H9 (cell line): ENCODE results near the gene GPHN. TPM values are rescaled to one million over a fixed set of nuclear protein-coding genes. Genes with fewer than 3 reads are reported as not detected.

Experiments
- DNase-seq: peaks from one replicate; pipeline ENCODE4 v3.0.0-alpha.2; 2017
- H2AFZ ChIP-seq: one replicate; pipeline ENCODE4 v1.6.1; 2013; ENCODE audit warnings: mild to moderate bottlenecking, low read length, control low read depth, moderate library complexity
- H2AK5ac ChIP-seq: 2 replicates; pipeline ENCODE4 v1.6.1; 2013; ENCODE audit warnings: low read length, control low read depth, mixed read lengths; ENCODE audit not compliant: insufficient read length
- H2BK120ac ChIP-seq: one replicate; pipeline ENCODE4 v1.6.1; 2013; ENCODE audit warnings: low read depth, mild to moderate bottlenecking, low read length, control low read depth, inconsistent platforms; ENCODE audit not compliant: poor library complexity, severe bottlenecking
- H2BK12ac ChIP-seq: 2 replicates; pipeline ENCODE4 v1.6.1; 2013; ENCODE audit warnings: low read length, control low read depth, mixed read lengths, low read depth; ENCODE audit not compliant: insufficient read length
- H2BK15ac ChIP-seq: 2 replicates; pipeline ENCODE4 v1.6.1; 2013; ENCODE audit warnings: low read depth, low read length, control low read depth
- H2BK20ac ChIP-seq: one replicate; pipeline ENCODE4 v1.6.1; 2013; ENCODE audit warnings: low read depth, mild to moderate bottlenecking, low read length, control low read depth, inconsistent platforms; ENCODE audit not compliant: poor library complexity, severe bottlenecking
- H2BK5ac ChIP-seq: 2 replicates; pipeline ENCODE4 v1.6.1; 2013; ENCODE audit warnings: low read length, control low read depth, mixed read lengths; ENCODE audit not compliant: insufficient read length
- H3K14ac ChIP-seq: 2 replicates; pipeline ENCODE4 v1.6.1; 2013; ENCODE audit warnings: low read length, control low read depth; ENCODE audit not compliant: insufficient read depth
- H3K18ac ChIP-seq: 2 replicates; pipeline ENCODE4 v1.6.1; 2013; ENCODE audit warnings: low read depth, mild to moderate bottlenecking, mixed read lengths, low read length, control low read depth; ENCODE audit not compliant: insufficient read length
- H3K23ac ChIP-seq: 2 replicates; pipeline ENCODE4 v1.6.1; 2013; ENCODE audit warnings: low read length, control low read depth, mixed read lengths, low read depth; ENCODE audit not compliant: insufficient read length
- H3K23me2 ChIP-seq: 2 replicates; pipeline ENCODE4 v1.6.1; 2013; ENCODE audit warnings: low read depth, mild to moderate bottlenecking, mixed read lengths, low read length, control low read depth; ENCODE audit not compliant: insufficient read length, poor library complexity, severe bottlenecking
- H3K27ac ChIP-seq: 2 replicates; pipeline ENCODE4 v1.5.1; 2013; ENCODE audit warnings: low read length, control low read depth, mixed read lengths, low read depth; ENCODE audit not compliant: insufficient read length
- H3K27me3 ChIP-seq: 2 replicates; pipeline ENCODE4 v1.6.1; 2013; ENCODE audit warnings: low read length, control low read depth, inconsistent platforms; ENCODE audit not compliant: insufficient read depth
- H3K4ac ChIP-seq: 2 replicates; pipeline ENCODE4 v1.6.1; 2013; ENCODE audit warnings: low read depth, mild to moderate bottlenecking, control low read depth, inconsistent platforms, low read length, moderate library complexity
- H3K4me1 ChIP-seq: 2 replicates; pipeline ENCODE4 v1.6.1; 2013; ENCODE audit warnings: low read length, control low read depth, inconsistent platforms; ENCODE audit not compliant: insufficient read depth
- H3K4me2 ChIP-seq: 2 replicates; pipeline ENCODE4 v1.6.1; 2013; ENCODE audit warnings: low read length, control low read depth, mixed read lengths; ENCODE audit not compliant: insufficient read length, insufficient read depth
- H3K56ac ChIP-seq: 2 replicates; pipeline ENCODE4 v1.6.1; 2013; ENCODE audit warnings: low read depth, mild to moderate bottlenecking, mixed read lengths, low read length, control low read depth; ENCODE audit not compliant: insufficient read length
- H3K79me1 ChIP-seq: 2 replicates; pipeline ENCODE4 v1.6.1; 2013; ENCODE audit warnings: low read depth, mild to moderate bottlenecking, moderate library complexity, low read length, control low read depth, inconsistent platforms; ENCODE audit not compliant: insufficient read depth, poor library complexity, severe bottlenecking
- H3K79me2 ChIP-seq: 2 replicates; pipeline ENCODE4 v1.6.1; 2013; ENCODE audit warnings: low read length, control low read depth, inconsistent platforms; ENCODE audit not compliant: insufficient read depth
- H3K9ac ChIP-seq: 2 replicates; pipeline ENCODE4 v1.6.1; 2013; ENCODE audit warnings: low read length, control low read depth, mixed read lengths; ENCODE audit not compliant: insufficient read length; ENCODE audit errors: extremely low read depth
- H3K9me3 ChIP-seq: one replicate; pipeline ENCODE4 v1.6.1; 2013; ENCODE audit warnings: low read depth, low read length, inconsistent platforms; ENCODE audit not compliant: control insufficient read depth
- H3T11ph ChIP-seq: one replicate; pipeline ENCODE4 v1.6.1; 2013; ENCODE audit warnings: mild to moderate bottlenecking, low read length, control low read depth, inconsistent platforms
- H4K20me1 ChIP-seq: one replicate; pipeline ENCODE4 v1.6.1; 2013; ENCODE audit not compliant: control insufficient read depth, insufficient read length, insufficient read depth
- H4K5ac ChIP-seq: 2 replicates; pipeline ENCODE4 v1.6.1; 2013; ENCODE audit warnings: low read depth, mild to moderate bottlenecking, mixed read lengths, low read length, control low read depth; ENCODE audit not compliant: insufficient read length
- H4K8ac ChIP-seq: replicated peaks from 2 replicates; pipeline ENCODE4 v1.6.1; 2013; ENCODE audit warnings: low read length, control low read depth, mixed read lengths, low read depth; ENCODE audit not compliant: insufficient read length
- H4K91ac ChIP-seq: 2 replicates; pipeline ENCODE4 v1.6.1; 2013; ENCODE audit warnings: low read depth, mild to moderate bottlenecking, moderate library complexity, mixed read lengths, low read length, control low read depth; ENCODE audit not compliant: insufficient read length
- H3K27ac Mint-ChIP-seq, 3 experiments: 2 replicates in 2 of 3; 3 replicates in 1 of 3; pipeline ENCODE4 v1.8.0; 2020 to 2021; ENCODE audit warnings: mixed read lengths in 3 of 3, mild to moderate bottlenecking in 1 of 3, moderate library complexity in 1 of 3
- H3K27me3 Mint-ChIP-seq: 2 replicates; pipeline ENCODE4 v1.8.0; 2021; ENCODE audit warnings: low read depth, mild to moderate bottlenecking, moderate library complexity, mixed read lengths
- H3K36me3 Mint-ChIP-seq, 3 experiments: 2 replicates in 2 of 3; 3 replicates in 1 of 3; pipeline ENCODE4 v1.8.0; 2020 to 2021; ENCODE audit warnings: low read depth in 3 of 3, mixed read lengths in 3 of 3; ENCODE audit not compliant: insufficient read depth in 1 of 3
- H3K4me1 Mint-ChIP-seq, 2 experiments: 2 replicates each; pipeline ENCODE4 v1.8.0; 2020; ENCODE audit warnings: mixed read lengths in 2 of 2
- H3K4me3 Mint-ChIP-seq, 2 experiments: 2 replicates in 1 of 2; 3 replicates in 1 of 2; pipeline ENCODE4 v1.8.0; 2020 to 2021; ENCODE audit warnings: mild to moderate bottlenecking in 2 of 2, mixed read lengths in 2 of 2, moderate library complexity in 1 of 2
- H3K9me3 Mint-ChIP-seq, 2 experiments: 2 replicates in 1 of 2; 3 replicates in 1 of 2; pipeline ENCODE4 v1.8.0; 2020; ENCODE audit warnings: mild to moderate bottlenecking in 2 of 2, mixed read lengths in 2 of 2, moderate library complexity in 1 of 2
- WGBS: extraction: QIAGEN DNeasy Blood & Tissue Kit; methylation state at CpG from one replicate; pipeline ENCODE4 v1.1.7; 2013; ENCODE audit warnings: missing lambda C conversion rate, low lambda C conversion rate, mixed read lengths; ENCODE audit not compliant: insufficient read length; ENCODE audit errors: extremely low coverage; 5-methylcytosine and 5-hydroxymethylcytosine counted together
- total RNA-seq: library from RNA; stranded (reverse); gene quantifications from 2 replicates; pipeline ENCODE4 v1.2.1, GENCODE V29; 2021
- TF ChIP-seq, protein P1 (sequence below): fragments of 200-600 bp; sonication (generic); conservative IDR thresholded peaks from 3 replicates; pipeline ENCODE4 v1.8.0; 2021; ENCODE audit warnings: antibody characterized with exemption, mild to moderate bottlenecking

GPHN gene
- total RNA-seq, 1 experiment from 2014 or later = 16.1 TPM

- H3K27me3 ChIP-seq = no peaks in the 10 kb centered on the region
- TF ChIP-seq, protein P1, sequence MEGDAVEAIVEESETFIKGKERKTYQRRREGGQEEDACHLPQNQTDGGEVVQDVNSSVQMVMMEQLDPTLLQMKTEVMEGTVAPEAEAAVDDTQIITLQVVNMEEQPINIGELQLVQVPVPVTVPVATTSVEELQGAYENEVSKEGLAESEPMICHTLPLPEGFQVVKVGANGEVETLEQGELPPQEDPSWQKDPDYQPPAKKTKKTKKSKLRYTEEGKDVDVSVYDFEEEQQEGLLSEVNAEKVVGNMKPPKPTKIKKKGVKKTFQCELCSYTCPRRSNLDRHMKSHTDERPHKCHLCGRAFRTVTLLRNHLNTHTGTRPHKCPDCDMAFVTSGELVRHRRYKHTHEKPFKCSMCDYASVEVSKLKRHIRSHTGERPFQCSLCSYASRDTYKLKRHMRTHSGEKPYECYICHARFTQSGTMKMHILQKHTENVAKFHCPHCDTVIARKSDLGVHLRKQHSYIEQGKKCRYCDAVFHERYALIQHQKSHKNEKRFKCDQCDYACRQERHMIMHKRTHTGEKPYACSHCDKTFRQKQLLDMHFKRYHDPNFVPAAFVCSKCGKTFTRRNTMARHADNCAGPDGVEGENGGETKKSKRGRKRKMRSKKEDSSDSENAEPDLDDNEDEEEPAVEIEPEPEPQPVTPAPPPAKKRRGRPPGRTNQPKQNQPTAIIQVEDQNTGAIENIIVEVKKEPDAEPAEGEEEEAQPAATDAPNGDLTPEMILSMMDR = no peak
- no peaks in the 10 kb centered on the region for H3K23me2 ChIP-seq
- H4K8ac ChIP-seq = no peak overlapping the region
- H3K14ac ChIP-seq = no peak overlapping the region
- H3K9ac ChIP-seq = no peak overlapping the region
- H2BK5ac ChIP-seq = no peak overlapping the region
- Mint-ChIP-seq H3K9me3 (no peaks in the 10 kb centered on the region), H3K27ac (no peak overlapping the region), H3K36me3 (no peaks in the 10 kb centered on the region), H3K27me3 (no peaks in the 10 kb centered on the region), H3K4me3 (no peak overlapping the region), H3K4me1 (no peaks in the 10 kb centered on the region)
- no peak overlapping the region for H3K4ac ChIP-seq
- no peak overlapping the region for H2BK15ac ChIP-seq
- H4K91ac ChIP-seq = no peak overlapping the region
- H3K79me2 ChIP-seq = no peaks in the 10 kb centered on the region
- WGBS = no CpG with 5 or more reads among the region's 4 CpGs
- H2AK5ac ChIP-seq = no peak overlapping the region
- H3K4me1 ChIP-seq = no peaks in the 10 kb centered on the region
- no peak overlapping the region for H4K5ac ChIP-seq
- H3K56ac ChIP-seq = no peak overlapping the region
- no peaks in the 10 kb centered on the region for H3K9me3 ChIP-seq
- no peaks in the 10 kb centered on the region for H3K79me1 ChIP-seq
- H2BK12ac ChIP-seq = no peak overlapping the region
- no peak overlapping the region for H3T11ph ChIP-seq
- H3K4me2 ChIP-seq = no peak overlapping the region
- H3K18ac ChIP-seq = no peak overlapping the region
- H2BK20ac ChIP-seq = no peak overlapping the region
- H2BK120ac ChIP-seq = no peak overlapping the region
- H2AFZ ChIP-seq = no peak overlapping the region
- no peaks in the 10 kb centered on the region for H4K20me1 ChIP-seq
- DNase-seq = no peak
- H3K27ac ChIP-seq = no peak overlapping the region
- no peak overlapping the region for H3K23ac ChIP-seq
These were observed 717.6 kb downstream of the GPHN start for GRCh38 chr14:67225523-67225922.
